GM03348 (cell line): ENCODE results near the gene PFDN4.
A peak's percentile ranks its signal among the peaks of the same experiment; 100 is the strongest.
"Not testable (repeated sequence)": the region's sequence is repeated elsewhere in the genome, so short reads cannot be mapped to it uniquely, and the experiment has no call there.

Experiments used
- DNase-seq: peaks from one replicate; pipeline ENCODE4 v3.0.0; 2012; ENCODE audit warnings: low spot score

The PFDN4 gene

DNA sequence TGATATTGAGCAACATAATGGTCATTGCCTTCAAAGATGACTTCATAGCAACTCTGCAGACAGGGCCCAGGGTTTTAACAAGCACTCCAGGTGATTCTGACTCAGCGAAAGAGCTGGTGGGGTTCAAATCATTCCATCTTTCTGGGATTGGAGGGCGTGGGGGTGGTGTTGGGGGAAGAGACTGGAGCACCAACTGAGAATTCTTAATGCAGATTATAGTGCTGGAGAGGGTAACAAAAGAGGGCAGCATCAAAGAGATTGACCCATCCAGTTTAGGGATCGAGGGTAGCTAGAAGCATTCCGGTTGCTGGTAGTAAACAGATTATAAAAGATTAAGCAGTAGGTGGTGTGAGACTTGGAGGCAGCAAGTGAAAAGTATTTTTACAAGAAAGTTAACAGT is 15.9 kb downstream of the PFDN4 start:
- DNase-seq = no peak

DNA sequence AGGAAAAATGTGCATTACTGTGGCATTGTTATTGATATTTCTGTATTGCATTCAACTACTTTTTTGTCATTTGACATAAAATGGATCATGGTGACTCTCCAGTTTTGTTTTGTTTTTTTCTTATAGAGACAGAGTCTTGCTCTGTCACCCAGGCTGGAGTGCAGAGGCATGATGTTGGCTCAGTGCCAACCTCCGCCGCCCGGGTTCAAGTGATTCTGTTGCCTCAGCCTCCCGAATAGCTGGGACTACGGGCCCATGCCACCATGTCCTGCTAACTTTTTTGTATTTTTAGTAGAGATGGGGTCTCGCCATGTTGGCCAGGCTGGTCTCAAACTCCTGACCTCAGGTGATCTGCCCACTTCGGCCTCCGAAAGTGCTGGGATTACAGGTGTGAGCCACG is 16.8 kb downstream of the PFDN4 start:
- not testable (repeated sequence) for DNase-seq

DNA sequence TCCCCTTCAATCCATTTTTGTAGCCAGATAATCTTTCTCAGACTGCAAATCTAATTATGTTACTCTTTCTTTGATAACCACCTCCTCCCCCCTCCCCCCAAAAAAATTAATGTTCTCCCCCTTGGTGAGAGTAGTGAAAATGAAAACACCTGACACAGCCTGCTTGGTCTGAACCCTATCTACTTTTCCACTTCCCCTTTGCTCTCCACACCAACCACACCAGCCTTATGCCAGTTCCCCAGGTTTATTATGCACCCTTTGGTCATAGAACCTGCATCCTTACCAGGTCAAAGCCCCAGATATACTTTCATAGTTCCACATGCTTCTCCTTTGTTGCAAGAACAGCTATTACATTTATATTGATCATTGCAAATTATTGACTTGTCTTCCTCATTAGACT is 19.4 kb downstream of the PFDN4 start:
- no peak for DNase-seq

DNA sequence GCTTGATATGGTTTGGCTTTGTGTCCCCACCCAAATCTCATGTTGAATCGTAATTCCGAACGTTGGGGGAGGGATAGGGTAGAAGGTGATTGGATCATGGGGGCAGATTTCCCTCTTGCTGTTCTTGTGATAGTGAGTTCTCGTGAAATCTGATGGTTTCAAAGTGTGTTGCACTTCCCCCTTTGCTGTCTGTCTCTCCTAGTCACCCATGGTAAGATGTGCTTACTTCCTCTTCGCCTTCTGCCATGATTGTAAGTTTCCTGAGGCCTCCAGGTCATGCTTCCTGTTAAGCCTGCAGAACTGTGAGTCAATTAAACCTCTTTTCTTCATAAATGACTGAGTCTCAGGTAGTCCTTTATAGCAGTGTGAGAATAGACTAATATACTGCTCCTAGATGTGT is 19.9 kb downstream of the PFDN4 start:
- DNase-seq = no peak

DNA sequence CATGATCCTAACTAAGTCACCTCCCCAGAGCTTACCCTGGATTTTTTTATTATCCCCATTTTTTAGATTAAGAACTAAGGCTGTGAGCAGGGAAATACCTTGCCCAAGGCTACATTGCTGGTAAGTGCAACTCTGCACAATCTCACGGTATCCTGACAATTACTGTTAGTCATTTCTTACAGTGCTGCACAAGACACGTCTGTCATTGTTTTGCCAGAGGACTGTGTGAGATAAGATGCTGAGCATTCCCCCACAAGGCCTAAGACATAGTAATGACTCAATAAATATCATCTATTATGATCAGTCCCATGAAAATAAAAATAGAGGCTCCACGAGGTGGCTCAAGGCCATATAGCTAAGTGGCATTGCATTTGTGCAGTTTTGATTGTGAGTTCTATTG is 21.0 kb downstream of the PFDN4 start:
- no peak for DNase-seq

DNA sequence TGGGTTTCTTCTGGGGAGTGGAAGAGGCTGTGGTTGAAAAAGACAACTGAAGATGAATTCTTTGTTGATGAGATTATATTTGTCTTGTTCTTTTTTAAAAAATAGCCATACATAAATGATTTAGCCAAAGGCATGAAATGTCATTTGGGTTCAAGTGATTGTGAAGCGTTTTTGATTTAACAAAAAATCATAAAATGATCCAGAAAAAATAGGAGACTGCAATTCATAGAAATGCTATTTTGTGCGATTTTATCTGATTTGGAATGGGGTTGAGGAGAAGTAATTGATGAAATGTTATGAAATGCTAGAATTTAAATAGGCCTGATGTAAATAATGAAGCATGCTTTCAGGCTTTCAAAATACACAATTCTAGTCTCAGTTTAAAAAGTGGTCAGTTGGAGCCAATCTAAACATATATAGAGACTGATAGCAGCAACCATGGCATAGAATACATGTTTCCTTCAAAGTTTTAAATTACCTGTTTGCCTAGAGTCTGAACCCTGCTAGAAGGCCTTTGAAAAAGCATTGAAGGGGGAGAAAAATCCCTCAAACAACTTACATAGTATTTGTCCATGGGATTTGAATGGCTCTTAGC is 21.8 kb downstream of the PFDN4 start:
- DNase-seq = no peak

DNA sequence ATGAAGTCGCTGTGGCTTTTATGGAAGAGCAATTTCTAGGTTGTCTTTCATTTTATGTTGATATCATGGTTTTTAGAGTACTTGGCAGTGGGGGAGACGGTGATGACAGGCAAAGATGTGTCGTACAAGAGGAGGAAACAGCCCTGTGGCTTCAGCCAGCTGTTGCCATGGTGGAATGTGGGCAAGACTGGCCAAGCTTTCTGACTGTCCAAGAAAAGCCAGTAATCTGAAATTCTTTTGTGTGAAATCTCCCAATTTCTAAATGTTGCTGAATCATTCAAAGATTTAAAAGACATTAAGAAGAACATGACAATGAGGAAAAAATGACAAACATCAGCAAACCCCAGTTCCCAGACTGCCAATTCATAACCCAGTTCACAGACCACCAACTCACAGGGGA is 23.1 kb downstream of the PFDN4 start:
- DNase-seq = peak; percentile 54

DNA sequence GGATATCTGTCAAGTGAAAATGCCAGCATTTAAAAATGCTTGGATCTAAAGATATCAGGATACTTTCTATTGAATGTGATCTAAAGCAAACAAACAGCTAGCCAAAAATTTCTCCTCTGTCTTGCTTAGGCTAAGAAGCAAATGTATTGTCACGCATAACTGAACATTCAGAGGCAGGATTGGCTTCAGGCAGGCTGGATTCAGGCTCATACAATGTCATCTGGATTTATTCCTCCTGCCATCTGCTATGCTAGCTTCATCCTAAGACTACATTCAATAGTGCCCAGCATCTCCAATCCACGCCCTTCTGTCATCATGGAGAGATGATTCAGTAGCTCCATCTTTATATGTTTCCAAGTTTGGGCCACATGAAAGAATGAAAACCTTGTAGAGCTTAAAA is 27.1 kb downstream of the PFDN4 start:
- no peak for DNase-seq

DNA sequence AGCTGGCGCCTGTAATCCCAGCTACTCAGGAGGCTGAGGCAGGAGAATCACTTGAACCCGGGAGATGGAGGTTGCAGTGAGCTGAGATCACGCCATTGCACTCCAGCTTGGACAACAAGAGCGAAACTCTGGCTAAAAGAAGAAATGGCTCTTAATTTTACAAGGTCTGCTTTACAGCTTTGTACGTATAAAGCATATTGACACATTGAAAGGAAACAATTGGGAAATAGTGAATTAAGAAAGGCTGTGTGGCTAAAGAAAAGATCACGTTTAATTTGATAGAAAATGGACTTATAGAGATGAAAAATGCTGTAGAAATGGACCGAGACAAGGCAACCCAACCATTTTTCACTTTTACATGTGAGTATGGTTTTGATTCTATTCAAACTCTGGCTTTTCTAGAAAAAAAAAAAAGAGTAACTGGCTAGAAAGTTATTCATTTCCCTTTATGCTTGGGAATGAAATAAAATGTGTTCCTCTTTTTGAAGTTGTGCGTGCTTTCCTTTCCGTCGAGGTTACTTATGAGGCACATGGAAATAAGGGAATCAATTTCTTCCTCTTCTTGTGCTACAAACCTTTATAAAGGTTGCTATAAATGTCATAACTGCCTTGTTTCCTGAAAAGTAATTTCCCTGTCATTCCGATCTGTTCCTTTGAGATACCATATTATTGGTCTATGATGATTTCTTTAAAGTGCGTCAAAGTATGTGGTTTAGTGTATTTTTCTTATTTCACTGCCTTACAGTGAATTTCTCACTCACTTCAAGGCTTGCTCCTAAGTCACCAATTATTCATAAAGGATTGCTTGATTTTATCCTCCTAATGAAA is 29.4 kb downstream of the PFDN4 start:
- no peak for DNase-seq

DNA sequence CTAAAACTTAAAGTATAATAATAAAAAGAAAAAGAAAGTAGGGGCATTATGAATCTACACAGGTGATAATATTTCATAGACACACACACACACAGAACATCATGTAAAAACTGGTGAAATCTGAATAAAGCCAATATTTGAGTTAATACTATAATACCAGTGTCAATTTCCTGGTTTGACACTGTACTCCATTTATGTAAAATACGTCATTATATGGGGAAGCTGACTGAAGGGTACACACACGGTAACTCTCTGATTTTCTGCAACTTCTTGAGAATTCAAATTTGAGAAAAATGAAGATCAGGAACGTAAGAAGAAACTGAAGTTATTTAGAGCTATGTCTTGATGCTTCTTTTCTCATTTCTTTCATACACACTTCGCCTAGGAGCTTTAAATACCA is 36.2 kb downstream of the PFDN4 start:
- no peak for DNase-seq

DNA sequence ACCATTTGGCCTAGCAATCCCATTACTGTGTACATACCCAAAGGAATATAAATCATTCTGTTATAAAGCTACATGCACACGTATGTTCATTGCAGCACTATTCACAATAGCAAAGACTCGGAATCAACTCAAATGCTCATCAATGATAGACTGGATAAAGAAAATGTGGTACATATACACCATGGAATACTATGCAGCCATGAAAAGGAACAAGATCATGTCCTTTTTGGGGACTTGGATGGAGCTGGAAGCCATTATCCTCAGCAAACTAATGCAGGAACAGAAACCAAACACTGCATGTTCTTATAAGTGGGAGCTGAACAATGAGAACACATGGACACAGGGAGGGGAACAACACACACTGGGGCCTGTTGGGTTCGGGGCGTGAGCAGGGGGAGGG is 40.8 kb downstream of the PFDN4 start:
- DNase-seq = not testable (repeated sequence)

DNA sequence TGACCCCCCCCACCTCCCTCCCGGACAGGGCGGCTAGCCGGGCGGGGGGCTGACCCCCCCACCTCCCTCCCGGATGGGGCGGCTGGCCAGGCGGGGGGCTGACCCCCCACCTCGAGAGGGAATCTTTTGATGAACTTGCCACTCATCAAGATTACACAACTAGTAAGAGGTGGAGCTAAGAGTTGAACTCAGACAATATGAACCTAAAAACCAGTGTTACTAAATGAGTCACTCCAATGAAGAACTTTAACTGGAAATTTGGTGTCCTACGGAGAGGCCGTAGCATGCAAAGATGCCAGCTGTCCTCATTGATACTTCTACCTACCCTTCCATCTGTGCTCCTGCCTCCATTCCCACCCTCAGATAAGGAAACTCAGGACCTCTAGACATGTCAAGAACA is 42.8 kb downstream of the PFDN4 start:
- no peak for DNase-seq

DNA sequence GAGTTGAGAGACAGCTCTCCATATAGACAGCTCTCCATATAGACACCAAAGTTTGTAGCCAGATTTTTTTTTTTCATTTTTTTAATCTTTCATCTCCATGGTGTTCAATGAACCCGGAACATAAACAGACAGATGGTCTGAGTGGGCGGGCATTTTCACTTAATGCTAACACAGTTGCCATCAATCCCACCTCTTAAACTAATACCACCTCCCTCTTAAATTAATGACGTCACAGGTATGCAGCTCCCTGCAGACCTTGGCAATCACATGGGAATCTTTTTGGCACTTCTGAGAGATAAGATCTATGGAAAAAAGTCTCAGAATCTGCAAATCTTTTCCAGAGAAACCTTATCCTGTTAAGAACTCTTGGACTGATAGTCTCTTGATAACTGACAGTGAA is 43.2 kb downstream of the PFDN4 start:
- DNase-seq = no peak

DNA sequence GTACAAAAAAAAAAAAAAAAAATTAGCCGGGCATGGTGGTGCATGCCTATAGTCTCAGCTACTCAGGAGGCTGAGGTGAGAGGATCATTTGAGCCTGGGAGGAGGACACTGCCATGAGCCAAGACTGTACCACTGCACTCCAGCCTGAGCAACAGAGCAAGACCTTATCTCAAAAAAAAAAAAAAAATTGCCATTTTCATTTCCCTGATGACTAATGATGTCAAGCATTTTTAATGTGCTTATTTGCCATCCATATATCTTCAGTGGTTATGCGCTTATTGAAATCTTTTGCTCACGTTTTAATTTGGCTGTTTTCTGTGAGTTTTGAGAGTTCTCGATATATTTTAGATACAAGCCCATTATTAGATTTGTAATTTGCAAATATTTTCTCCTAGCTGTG is 46.7 kb downstream of the PFDN4 start:
- DNase-seq = no peak

DNA sequence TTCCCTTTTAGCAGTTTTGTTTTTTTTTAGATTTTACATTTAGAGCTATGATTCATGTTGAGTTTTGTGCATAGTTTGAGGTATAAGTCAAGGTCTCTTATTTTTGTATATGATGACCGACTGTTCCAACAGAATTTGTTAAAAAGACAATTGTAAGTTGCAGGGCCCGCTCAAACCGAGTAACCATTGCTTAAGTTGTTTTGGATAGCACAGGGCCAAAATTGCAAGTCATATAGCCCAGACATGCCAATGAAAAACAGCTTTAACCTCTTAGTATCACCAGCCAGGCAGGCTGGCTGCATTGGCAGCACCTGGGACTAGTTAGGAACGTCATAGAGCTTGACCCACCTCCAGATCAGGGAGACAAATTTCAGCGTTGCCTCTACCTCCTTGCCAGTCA is 47.3 kb downstream of the PFDN4 start:
- DNase-seq = peak; percentile 17

DNA sequence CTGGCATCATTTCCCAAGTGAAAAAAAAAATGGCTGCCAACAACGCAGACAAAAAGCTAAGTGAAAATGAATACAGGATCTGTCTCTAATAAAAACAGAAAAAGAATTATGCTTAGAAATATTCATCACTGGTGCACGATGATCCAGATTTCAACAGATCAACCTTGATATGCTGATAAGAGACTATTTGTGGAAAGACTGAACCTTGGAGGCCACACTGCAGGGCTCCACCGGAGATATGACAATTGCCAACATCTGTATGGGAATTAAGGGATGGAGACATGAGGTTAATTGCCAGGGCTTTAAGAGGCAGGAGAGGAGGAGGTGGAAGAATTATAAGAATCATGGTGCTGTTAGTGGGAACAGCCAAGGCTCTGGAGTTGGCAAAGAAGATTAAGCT is 48.3 kb downstream of the PFDN4 start:
- DNase-seq = no peak

DNA sequence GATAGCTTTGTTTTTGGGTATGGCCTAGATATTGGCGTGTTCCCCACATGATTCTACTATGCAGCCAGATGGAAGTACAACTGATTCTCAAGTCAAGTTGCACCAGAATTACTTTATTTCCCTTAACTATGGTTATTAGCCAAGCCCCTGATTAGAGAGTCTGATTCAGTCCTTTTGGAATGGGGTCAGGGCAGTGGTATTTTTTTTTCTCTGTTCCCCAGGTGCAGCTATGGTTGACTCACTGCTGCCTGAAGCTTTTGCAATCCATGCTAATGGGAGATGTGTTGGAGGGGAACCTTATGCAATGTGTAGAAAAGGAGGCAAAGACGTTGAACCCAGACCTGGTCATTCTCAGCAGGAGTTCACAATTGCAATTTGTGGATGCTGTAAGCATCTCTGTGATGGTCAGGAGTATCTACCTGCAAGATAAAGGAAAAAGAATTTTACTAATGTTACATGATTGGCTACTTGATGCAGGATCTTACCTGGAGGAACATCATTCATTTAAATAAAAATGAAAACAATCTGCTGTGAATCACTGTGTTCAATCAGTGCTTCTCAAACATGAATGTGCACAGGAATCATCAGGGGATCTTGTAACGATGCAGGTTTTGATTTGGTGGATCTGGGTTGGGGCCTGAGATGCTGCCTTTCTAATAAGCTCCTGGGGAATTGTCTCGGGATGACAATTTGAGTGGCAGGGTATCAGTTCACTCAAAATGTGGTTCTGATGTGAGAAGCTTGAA is 49.4 kb downstream of the PFDN4 start:
- DNase-seq = peak; percentile 66

DNA sequence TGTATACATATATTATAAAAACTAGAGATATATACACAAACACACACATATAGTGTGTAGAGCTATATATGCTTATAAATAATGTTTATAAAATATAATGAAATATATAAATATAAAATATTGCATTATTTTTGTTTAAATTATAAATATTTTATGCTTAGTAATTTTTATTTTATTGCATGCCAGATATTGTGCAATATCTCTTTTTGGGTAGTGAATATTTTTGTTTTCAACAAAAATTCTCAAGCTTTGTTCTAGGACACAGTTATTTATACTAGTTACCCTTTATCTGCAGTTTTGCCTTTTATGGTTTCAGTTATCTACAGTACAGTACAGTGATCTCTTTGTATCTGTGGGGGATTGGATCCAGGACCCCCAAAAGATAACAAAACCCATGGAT is 52.2 kb downstream of the PFDN4 start:
- no peak for DNase-seq

DNA sequence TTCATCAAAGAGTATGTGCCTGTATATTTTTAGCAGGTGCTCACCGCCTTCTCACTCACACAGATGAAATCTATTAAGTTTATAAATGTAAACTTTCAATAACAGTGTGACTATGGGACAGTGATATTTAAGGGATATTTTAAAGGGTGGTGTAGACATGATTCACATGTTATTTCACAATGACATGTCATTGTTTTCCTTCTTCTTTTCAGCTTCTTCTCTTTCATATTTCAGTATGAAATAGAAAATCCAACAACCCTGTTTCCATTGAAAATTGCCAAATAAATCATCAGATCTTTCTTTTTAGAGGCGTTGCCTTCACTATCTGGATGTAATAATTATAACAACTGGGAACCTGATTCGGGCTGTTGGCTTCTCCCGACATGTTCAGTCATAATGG is 54.8 kb downstream of the PFDN4 start:
- DNase-seq = no peak

DNA sequence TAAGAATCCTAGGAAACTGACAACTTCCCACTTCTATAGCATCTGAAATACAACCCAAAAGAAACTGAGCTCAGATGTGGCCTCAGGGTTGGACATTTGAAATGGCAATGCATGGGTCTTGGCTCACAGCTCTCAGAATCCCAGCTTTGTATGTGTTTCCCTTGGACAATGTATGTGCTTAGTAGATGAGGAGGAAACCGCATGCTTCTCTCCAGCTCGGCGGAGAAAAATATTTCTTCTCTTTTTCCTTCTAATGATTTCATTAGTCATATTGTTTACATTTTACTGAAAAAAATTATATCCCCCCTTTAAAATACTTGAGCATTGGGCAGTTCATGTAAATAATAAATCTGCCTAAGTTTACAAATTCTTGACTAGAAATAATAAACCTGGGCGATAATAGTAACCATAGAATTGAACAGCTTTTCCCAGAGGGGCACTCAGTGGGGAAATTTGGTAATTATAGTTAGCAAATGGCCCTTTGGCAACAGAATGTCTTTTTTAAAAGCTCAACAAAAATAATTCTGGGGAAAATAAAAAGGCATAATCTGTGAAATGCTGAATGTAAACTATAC is 55.3 kb downstream of the PFDN4 start:
- no peak for DNase-seq

DNA sequence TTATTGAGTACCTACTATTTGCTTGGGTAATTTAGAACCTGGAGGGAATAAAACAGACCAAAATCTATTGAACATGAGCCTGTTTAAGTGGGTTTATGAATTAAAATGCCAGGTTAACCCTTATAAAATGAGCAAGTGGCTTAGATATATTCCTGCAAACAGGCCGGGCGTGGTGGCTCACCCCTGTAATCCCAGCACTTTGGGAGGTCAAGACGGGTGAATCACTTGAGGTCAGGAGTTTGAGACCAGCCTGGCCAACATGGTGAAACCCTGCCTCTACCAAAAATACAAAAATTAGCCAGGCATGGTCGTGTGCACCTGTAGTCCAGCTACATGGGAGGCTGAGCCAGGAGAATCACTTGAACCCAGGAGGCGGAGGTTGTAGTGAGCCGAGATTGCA is 57.9 kb downstream of the PFDN4 start:
- DNase-seq = not testable (repeated sequence)

DNA sequence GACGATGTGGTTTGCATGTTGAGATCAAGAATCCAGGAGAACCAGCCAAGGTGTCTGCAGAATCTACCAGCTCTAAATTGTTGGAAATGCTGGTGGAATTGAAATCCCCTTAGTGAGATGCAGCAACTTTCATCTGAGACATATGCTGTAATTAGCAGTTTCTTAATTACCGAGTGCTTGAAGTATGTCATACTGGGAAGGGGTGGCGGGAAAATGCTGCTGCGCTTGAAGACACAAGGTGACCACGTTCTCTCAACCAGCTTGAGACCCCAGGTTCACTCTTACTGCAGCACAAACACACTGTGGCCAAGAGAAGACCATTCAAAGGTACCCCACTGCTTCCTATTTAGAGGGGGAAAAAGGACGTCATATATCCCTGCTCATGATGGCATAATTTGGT is 59.0 kb downstream of the PFDN4 start:
- no peak for DNase-seq

DNA sequence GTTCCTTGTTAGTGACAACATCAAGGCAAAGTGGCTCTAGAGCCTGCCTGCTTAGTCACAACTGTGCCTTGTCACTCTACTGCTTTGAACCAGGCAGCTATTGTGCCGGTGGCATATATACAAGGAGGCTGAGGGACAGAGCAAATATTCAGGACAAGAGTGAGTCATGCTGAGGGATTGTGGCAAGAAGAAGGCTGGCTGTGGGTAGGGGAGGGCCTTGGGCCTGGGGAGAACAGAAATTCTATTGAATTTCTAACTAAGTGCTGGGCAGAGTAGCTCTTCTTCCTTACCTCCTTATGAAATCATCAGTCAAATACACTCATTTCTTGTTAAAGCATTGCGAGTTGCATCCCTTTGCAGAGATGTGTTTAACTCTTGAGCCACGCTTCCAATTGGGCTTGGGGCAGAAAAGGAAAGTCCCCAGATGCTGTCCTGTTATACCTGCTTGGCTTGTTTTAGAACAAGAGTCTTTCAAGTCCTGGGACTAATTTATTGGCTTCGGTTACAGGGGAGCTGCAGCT is 59.7 kb downstream of the PFDN4 start:
- peak; percentile 30 for DNase-seq
